ENCODE data around the gene PTPN5. TPM values are rescaled to one million over a fixed set of nuclear protein-coding genes. Genes with fewer than 3 reads are reported as not detected.

Gene PTPN5
- total RNA-seq, 4 donors from 2014 or later, result 0.38 to 0.65 (median 0.44) TPM; not detected in 1

DNA sequence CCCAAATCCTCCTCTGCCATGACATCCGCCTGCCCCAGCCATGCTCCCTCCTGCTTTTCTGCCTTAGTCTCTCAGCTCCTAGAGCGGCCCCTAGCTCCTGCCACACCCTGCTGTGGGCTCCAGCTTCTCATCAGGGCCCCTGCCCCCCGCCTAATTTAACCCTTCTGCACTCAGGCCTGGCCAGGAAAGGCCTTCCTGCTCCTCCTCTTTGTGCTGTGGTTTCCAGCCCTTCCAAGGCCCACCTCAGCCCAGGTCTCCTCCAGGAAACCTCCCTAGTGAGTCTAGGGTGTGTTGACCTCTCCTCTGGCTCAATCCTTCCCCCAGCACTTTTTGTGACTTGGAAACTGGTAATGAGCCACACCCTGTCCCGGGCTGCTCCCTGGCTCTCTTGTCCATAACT lies 11.3 kb downstream of the PTPN5 start:
- TF ChIP-seq, protein P1, sequence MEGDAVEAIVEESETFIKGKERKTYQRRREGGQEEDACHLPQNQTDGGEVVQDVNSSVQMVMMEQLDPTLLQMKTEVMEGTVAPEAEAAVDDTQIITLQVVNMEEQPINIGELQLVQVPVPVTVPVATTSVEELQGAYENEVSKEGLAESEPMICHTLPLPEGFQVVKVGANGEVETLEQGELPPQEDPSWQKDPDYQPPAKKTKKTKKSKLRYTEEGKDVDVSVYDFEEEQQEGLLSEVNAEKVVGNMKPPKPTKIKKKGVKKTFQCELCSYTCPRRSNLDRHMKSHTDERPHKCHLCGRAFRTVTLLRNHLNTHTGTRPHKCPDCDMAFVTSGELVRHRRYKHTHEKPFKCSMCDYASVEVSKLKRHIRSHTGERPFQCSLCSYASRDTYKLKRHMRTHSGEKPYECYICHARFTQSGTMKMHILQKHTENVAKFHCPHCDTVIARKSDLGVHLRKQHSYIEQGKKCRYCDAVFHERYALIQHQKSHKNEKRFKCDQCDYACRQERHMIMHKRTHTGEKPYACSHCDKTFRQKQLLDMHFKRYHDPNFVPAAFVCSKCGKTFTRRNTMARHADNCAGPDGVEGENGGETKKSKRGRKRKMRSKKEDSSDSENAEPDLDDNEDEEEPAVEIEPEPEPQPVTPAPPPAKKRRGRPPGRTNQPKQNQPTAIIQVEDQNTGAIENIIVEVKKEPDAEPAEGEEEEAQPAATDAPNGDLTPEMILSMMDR (IDR thresholded peaks at IDR 0.05; ENCODE audit: low read depth), result no peak

DNA sequence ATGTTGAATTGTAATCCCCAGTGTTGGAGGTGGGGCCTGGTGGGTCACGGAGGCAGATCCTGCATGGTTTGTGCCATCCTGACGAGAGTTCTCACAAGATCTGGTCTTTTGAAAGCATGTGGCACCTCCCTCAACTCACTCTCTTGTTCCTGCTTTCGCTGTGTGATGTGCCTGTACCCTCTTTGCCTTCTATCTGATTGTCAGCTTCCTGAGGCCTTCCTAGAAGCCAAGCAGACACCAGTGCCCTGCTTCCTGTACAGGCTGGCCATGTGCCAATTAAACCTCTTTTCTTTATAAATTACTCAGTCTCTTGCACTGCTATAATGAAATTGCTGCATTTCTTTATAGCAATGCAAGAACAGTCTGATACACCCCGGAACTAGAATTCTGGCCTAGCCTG lies 13.1 kb downstream of the PTPN5 start:
- TF ChIP-seq, protein P1 (IDR thresholded peaks at IDR 0.05; ENCODE audit: low read depth), result no peak

- TF ChIP-seq, protein P1 (IDR thresholded peaks at IDR 0.05; ENCODE audit: low read depth), result no peak
These were observed 15.3 kb downstream of the PTPN5 start for GRCh38 chr11:18776324-18776723.

GRCh38 chr11:18775492-18776292 lies 15.9 kb downstream of the PTPN5 start:
- TF ChIP-seq, protein P1 (IDR thresholded peaks at IDR 0.05; ENCODE audit: low read depth), result no peak

DNA sequence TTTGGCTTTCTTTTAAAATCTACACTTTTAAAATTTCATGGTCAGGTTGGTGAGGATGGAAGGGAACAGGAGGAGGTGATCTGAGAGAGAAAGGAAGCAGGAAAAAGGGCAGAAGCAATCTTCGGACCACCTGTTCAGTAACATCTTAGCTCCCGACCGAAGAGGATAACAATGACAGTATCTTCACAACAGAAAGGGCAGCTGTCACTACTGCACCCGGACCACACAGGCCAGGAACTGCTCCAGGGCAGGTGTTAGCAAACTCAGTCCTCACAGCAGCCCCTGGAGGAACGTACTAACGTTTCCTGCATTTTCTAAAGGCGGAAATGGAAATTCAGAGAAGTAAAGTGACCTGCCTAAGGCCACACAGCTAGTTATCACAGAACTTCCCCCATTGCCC lies 16.8 kb downstream of the PTPN5 start:
- TF ChIP-seq, protein P1 (IDR thresholded peaks at IDR 0.05; ENCODE audit: low read depth), result no peak

DNA sequence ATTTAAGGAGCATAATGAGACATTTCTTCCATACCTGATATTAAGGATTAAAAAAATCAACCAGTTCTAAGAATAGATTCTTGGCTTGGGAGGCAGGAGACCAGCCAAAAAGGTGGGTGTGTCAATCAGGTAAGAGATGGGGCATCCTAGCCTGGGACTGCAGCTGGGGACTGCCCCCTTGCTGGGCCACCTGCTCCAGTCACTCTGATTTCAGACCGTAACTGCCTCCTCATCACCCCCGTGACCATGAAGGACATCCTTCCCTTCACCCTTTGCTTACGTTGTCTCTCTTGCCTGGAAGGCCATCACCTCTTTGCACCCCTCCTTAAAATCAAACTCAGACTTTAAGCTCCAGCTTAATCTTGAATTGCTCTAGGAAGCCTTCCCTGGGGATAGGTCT lies 17.9 kb downstream of the PTPN5 start:
- TF ChIP-seq, protein P1 (IDR thresholded peaks at IDR 0.05; ENCODE audit: low read depth), result no peak

DNA sequence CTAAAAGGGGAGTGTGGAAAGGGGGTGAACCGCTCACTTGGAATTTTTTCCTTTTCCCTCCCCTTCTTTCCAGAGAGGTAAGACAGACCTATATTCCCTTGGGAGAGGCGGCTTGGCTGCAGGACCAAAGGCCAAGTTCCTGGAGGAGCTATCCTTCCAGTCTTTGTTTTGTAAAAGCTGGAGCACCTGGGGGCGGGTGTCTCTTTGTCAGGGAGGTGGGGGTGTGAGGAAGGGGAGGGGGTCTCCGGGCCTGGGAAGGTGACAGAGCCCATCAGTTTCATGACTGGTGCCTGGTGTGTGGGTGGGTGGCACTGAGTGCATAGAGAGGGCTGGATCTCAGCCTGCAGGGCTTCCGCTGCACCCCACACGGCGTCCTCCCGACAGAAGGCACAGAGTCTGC lies 18.5 kb downstream of the PTPN5 start:
- TF ChIP-seq, protein P1 (IDR thresholded peaks at IDR 0.05; ENCODE audit: low read depth), result no peak
